ENCODE results near the gene BCAS3. TPM values are rescaled to one million over a fixed set of nuclear protein-coding genes. Genes with fewer than 3 reads are reported as not detected.
"Not testable (repeated sequence)": the region's sequence is repeated elsewhere in the genome, so short reads cannot be mapped to it uniquely, and the experiment has no call there.

Gene BCAS3
- total RNA-seq, 1 donor: 23.7 TPM

- H3K4me3 ChIP-seq (ENCODE audit: low read depth, low read length): no peak overlapping the region
- DNase-seq (ENCODE audit: low read depth): no peak
- TF ChIP-seq, protein P1, sequence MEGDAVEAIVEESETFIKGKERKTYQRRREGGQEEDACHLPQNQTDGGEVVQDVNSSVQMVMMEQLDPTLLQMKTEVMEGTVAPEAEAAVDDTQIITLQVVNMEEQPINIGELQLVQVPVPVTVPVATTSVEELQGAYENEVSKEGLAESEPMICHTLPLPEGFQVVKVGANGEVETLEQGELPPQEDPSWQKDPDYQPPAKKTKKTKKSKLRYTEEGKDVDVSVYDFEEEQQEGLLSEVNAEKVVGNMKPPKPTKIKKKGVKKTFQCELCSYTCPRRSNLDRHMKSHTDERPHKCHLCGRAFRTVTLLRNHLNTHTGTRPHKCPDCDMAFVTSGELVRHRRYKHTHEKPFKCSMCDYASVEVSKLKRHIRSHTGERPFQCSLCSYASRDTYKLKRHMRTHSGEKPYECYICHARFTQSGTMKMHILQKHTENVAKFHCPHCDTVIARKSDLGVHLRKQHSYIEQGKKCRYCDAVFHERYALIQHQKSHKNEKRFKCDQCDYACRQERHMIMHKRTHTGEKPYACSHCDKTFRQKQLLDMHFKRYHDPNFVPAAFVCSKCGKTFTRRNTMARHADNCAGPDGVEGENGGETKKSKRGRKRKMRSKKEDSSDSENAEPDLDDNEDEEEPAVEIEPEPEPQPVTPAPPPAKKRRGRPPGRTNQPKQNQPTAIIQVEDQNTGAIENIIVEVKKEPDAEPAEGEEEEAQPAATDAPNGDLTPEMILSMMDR (IDR thresholded peaks at IDR 0.05; ENCODE audit: insufficient read depth, low read depth, low read length): no peak
These were observed 674.7 kb downstream of the BCAS3 start for GRCh38 chr17:61352408-61352770.

DNA sequence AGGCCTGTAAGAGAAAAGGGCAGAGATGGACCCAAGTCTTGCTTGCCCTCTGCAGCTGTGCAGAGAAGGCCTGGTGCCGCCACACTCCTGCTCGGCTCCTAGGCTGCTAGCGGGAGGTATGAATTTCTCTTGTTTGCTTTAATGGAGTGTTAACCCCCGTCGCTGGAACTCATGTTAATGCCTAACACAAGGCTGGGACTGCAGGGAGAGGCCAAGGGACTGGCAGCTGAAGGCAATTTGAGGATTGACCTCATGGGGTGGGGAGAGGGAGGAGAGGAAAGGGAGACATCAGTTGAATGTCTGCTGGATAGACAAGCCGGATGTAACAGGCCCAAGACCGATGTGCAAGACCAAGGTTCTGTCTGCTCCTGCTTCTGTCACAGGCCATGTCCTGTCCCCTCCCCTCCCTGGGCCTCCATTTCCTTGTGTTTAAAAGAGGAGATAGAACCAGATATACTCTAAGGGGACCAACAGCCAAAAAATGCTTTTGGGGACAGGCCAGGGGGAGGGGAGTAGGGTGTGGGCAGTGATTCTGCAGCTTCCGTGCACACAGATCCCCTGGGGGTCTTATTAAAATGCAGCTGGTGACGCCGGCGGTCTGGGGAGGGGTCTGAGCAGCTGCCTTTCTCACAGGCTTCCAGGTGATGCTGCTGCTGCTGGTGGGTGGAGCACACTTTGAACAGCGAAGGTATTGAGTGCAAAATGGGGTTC lies 675.3 kb downstream of the BCAS3 start:
- no peak overlapping the region for H3K4me3 ChIP-seq (ENCODE audit: low read depth, low read length)
- TF ChIP-seq, protein P1 (IDR thresholded peaks at IDR 0.05; ENCODE audit: insufficient read depth, low read depth, low read length): no peak
- no peak for DNase-seq (ENCODE audit: low read depth)

DNA sequence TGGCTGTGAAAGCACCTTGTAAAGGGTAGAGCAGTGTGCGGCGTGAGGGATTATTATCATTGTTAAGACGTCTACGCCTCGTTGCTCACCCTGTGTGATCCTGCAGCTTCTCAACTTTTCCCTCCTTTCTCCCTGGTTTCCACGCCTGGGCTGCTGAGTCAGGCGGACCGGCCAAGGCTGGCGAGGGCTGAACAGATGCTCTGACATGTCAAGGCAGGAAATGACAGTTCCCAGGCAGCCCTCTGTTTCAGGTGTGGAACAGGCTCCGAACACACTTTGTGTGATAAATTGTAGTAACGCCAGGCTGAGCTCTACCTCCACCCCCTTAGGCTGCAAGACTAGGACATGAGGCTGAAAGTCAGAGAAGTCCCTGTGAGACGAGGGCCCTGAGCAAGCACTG lies 676.0 kb downstream of the BCAS3 start:
- no peak for DNase-seq (ENCODE audit: low read depth)
- TF ChIP-seq, protein P1 (IDR thresholded peaks at IDR 0.05; ENCODE audit: insufficient read depth, low read depth, low read length): no peak
- H3K4me3 ChIP-seq (ENCODE audit: low read depth, low read length): no peak overlapping the region

DNA sequence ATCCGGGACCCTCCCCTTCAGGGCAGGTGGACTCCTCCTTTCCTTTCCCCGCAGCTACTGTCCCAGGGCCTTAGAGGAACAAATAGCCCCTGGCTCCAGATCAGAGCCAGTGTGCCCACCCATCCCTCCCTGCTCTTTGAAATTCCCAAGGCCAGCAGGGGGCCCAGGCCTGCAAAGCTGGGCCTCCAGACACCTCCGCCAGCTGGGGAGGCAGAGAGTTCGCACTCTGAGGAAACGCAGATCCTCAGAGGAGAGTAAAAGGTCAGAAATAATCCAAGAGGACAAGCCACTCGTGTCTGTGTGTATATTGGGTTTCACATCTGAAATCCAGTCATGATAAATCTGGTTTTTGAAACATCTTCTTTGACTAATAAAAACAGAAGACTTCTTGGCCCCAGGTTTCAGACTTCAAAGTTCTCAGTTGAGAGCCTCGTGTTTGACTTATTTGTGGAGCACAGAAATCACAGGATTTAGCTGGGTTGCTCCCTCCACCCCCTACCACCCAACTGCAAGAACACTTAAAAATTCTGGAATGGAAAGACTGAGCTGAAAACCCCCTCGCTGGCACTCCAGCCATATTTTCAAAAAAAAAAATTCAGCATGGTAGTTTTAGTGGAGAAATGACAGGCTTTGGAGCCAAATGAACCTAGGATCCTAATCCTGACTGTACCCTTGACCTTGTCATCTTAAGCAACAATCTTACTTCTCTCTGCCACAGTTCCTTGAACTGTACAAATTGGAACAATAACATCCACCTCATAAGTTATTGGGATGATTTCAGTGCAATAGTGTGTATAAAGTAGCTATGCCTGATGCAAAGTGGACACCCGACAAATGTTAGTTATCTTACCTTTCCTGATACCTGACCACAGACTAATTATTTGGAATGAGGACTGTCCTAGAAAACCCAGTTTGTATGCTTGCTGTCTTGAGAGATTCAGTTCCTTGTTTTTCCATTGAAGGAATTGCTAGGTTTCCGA lies 677.5 kb downstream of the BCAS3 start:
- H3K4me3 ChIP-seq (ENCODE audit: low read depth, low read length): no peak overlapping the region
- TF ChIP-seq, protein P1 (IDR thresholded peaks at IDR 0.05; ENCODE audit: insufficient read depth, low read depth, low read length): peak; percentile 7
- DNase-seq (ENCODE audit: low read depth): peak; percentile 82

- H3K4me3 ChIP-seq (ENCODE audit: low read depth, low read length); DNase-seq (ENCODE audit: low read depth): not testable (repeated sequence)
These were observed 679.4 kb downstream of the BCAS3 start for GRCh38 chr17:61357061-61357460.

- not testable (repeated sequence) for H3K4me3 ChIP-seq (ENCODE audit: low read depth, low read length)
These were observed 681.9 kb downstream of the BCAS3 start for GRCh38 chr17:61359513-61359912.

DNA sequence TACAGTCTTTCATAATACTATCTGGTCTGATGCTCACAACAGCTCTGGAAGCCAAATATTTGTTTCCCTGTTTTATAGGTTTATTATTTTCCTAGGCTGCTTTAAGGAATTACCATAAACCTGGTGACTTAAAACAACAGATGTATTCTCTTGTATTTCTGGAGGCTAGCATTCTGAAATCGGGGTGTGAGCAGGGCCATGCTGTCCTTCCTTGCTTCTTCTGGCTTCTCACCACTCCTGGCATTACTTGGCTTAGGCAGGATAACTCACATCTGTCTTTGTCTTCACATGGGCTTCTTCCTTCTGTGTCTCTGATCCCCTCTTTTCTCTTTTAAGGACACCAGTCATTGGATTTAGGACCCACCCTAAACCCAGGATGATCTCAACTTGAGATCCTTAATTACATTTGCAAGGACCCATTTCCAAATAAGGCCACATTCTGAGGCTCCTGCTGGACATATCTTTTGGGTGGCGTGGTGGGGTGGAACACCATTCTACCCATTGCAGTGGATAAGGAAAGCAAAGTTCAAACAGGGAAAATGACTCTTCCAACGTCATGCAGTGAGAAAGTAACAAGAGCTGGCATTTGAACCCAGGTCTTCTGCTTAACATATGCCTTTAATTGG lies 682.8 kb downstream of the BCAS3 start:
- no peak overlapping the region for H3K4me3 ChIP-seq (ENCODE audit: low read depth, low read length)
- no peak for DNase-seq (ENCODE audit: low read depth)
- TF ChIP-seq, protein P1 (IDR thresholded peaks at IDR 0.05; ENCODE audit: insufficient read depth, low read depth, low read length): no peak

More at GRCh38 chr17:61359513-61359912, 681.9 kb downstream of the BCAS3 start:
- DNase-seq (ENCODE audit: low read depth): not testable (repeated sequence)
